K562 (cell line): ENCODE measurements around the gene ZNF181. TPM values are rescaled to one million over a fixed set of nuclear protein-coding genes. Genes with fewer than 3 reads are reported as not detected.

Experiments used
- ATAC-seq: fragments of 200-7000 bp; cut with Tn5 transposase; 3 replicates; pipeline ENCODE4 v1.9.1; 2020; ENCODE audit warnings: moderate library complexity
- BruUV-seq: library from RNA; stranded (reverse); fragments of 400-500 nt; replicated peaks from 2 replicates; lab custom pipeline; 2021; lab: Mats Ljungman, UMichigan
- CTCF ChIA-PET: fragments of 300-600 bp; formaldehyde crosslinking; extraction: SDS; loops from one replicate; lab custom pipeline; 2021; ENCODE audit warnings: low intra/inter-chr PET ratio; lab: Yijun Ruan, JAX
- POLR2A ChIA-PET: fragments of 300-600, 350-650 bp; sonication (Branson Sonifier 250); formaldehyde crosslinking; extraction: SDS; loops from one replicate; lab custom pipeline; 2021; ENCODE audit warnings: antibody characterized with exemption, inconsistent platforms; lab: Yijun Ruan, JAX
- DNase-seq, 4 experiments: peaks; one replicate each; pipeline versions ENCODE4 v3.0.0 to v3.0.0-alpha.2; 2011 to 2018; ENCODE audit warnings: low spot score in 3 of 4, mixed read lengths in 3 of 4; ENCODE audit errors: extremely low read depth in 1 of 4
- FAIRE-seq: peaks from 2 replicates; lab custom pipeline; 2011; peaks lifted over from hg19 to GRCh38; lab: Jason Lieb, UNC
- H2AFZ ChIP-seq: 2 replicates; pipeline ENCODE4 v1.6.0; 2011; ENCODE audit warnings: low read depth, low read length, control low read depth, inconsistent platforms
- H3K27ac ChIP-seq: fragments of 200-600 bp; 3 replicates; pipeline ENCODE4 v1.8.0; 2011; ENCODE audit warnings: low read depth, mild to moderate bottlenecking, control low read depth, inconsistent platforms, low read length, moderate library complexity, mixed read lengths; ENCODE audit errors: extremely low read depth
- H3K27me3 ChIP-seq, 2 experiments: fragments of 300-600 bp in 1 of 2; 2 replicates in 1 of 2; 3 replicates in 1 of 2; pipeline versions ENCODE4 v1.6.0 to v1.8.0; 2011; ENCODE audit warnings: inconsistent platforms in 2 of 2, low read length in 2 of 2, mild to moderate bottlenecking in 1 of 2, mixed read lengths in 1 of 2, moderate library complexity in 1 of 2; ENCODE audit not compliant: control insufficient read depth in 2 of 2, insufficient read depth in 2 of 2
- H3K36me3 ChIP-seq: fragments of 300-600 bp; 3 replicates; pipeline ENCODE4 v1.8.0; 2011; ENCODE audit warnings: mild to moderate bottlenecking, low read length, inconsistent platforms; ENCODE audit not compliant: control insufficient read depth, insufficient read depth
- H3K4me1 ChIP-seq, 2 experiments: fragments of 200-600 bp in 1 of 2; replicated peaks in 1 of 2; 2 replicates in 1 of 2; 3 replicates in 1 of 2; pipeline versions ENCODE4 v1.5.1 to v1.8.0; 2011; ENCODE audit warnings: inconsistent platforms in 2 of 2, low read length in 2 of 2, mild to moderate bottlenecking in 1 of 2, mixed read lengths in 1 of 2, moderate library complexity in 1 of 2; ENCODE audit not compliant: control insufficient read depth in 2 of 2, insufficient read depth in 2 of 2
- H3K4me2 ChIP-seq: 2 replicates; pipeline ENCODE4 v1.6.1; 2011; ENCODE audit warnings: low read length, control low read depth, inconsistent platforms, mixed read lengths; ENCODE audit not compliant: insufficient read depth
- H3K4me3 ChIP-seq: fragments of 200-600 bp; sonication (generic), shearing (Covaris generic); 2 replicates; pipeline ENCODE4 v1.5.1; 2016; ENCODE audit warnings: control low read depth, inconsistent platforms
- H3K79me2 ChIP-seq: fragments of 200-600 bp; 3 replicates; pipeline ENCODE4 v1.8.0; 2011; ENCODE audit warnings: low read length, inconsistent platforms; ENCODE audit not compliant: control insufficient read depth, insufficient read depth
- H3K9ac ChIP-seq, 2 experiments: 2 replicates each; pipeline versions ENCODE4 v1.6.0 to v1.6.1; 2011; ENCODE audit warnings: low read depth in 2 of 2, low read length in 2 of 2, control low read depth in 1 of 2, inconsistent platforms in 1 of 2, mild to moderate bottlenecking in 1 of 2, mixed read lengths in 1 of 2; ENCODE audit not compliant: insufficient read depth in 1 of 2
- H3K9me1 ChIP-seq: one replicate; pipeline ENCODE4 v1.6.0; 2011; ENCODE audit warnings: inconsistent platforms, mild to moderate bottlenecking, low read length, moderate library complexity; ENCODE audit not compliant: control insufficient read depth, insufficient read depth
- H3K9me3 ChIP-seq: replicated peaks from 2 replicates; pipeline ENCODE4 v1.5.1; 2011; ENCODE audit warnings: low read depth, low read length, inconsistent platforms; ENCODE audit not compliant: control insufficient read depth, insufficient read depth
- H4K20me1 ChIP-seq: replicated peaks from 2 replicates; pipeline ENCODE4 v1.6.1; 2011; ENCODE audit warnings: low read length, inconsistent platforms, mixed read lengths; ENCODE audit not compliant: control insufficient read depth, insufficient read depth
- BRD4 ChIP-seq: fragments of 200-600 bp; sonication (generic); IDR thresholded peaks from 2 replicates; pipeline ENCODE4 v1.6.1; 2017; ENCODE audit warnings: inconsistent platforms
- CBX1 ChIP-seq: sonication (generic); IDR thresholded peaks from 2 replicates; pipeline ENCODE4 v1.6.1; 2016; ENCODE audit warnings: antibody characterized with exemption, low read depth, mild to moderate bottlenecking
- COPS2 ChIP-seq: fragments of 450-650 bp; conservative IDR thresholded peaks from 2 replicates; pipeline ENCODE4 v1.6.1; 2016; ENCODE audit warnings: mild to moderate bottlenecking, moderate library complexity
- ELF2 ChIP-seq: fragments of 250-450 bp; sonication (Bioruptor Pico); IDR thresholded peaks from 2 replicates; pipeline ENCODE4 v1.5.0; 2021; ENCODE audit warnings: mild to moderate bottlenecking
- FOS ChIP-seq: IDR thresholded peaks from 3 replicates; pipeline ENCODE4 v1.6.1; 2011; ENCODE audit not compliant: insufficient read length; ENCODE audit errors: extremely low read depth
- GTF2F1 ChIP-seq: IDR thresholded peaks from 2 replicates; pipeline ENCODE4 v1.6.1; 2011; ENCODE audit warnings: low read depth, low read length, improper control_type of control experiment
- HOXB6 ChIP-seq: fragments of 250-450 bp; sonication (Bioruptor Pico); IDR thresholded peaks from 2 replicates; pipeline ENCODE4 v1.5.1; 2022; ENCODE audit warnings: mild to moderate bottlenecking, borderline replicate concordance
- ILF3 ChIP-seq: fragments of 450-650 bp; IDR thresholded peaks from 2 replicates; pipeline ENCODE4 v1.6.1; 2018; ENCODE audit warnings: antibody characterized with exemption, mild to moderate bottlenecking, moderate library complexity, borderline replicate concordance
- NFIC ChIP-seq: fragments of 450-650 bp; IDR thresholded peaks from 2 replicates; pipeline ENCODE4 v1.6.1; 2017; ENCODE audit warnings: mild to moderate bottlenecking, inconsistent platforms
- NFXL1 ChIP-seq: fragments of 450-650 bp; formaldehyde crosslinking; IDR thresholded peaks from 2 replicates; pipeline ENCODE4 v1.4.0; 2021; ENCODE audit warnings: mild to moderate bottlenecking
- POU5F1 ChIP-seq: fragments of 150-350 bp; IDR thresholded peaks from 2 replicates; pipeline ENCODE4 v1.6.1; 2014; ENCODE audit warnings: borderline replicate concordance, low read length, low read depth, mild to moderate bottlenecking; ENCODE audit not compliant: partially characterized antibody
- PTTG1 ChIP-seq: fragments of 450-650 bp; IDR thresholded peaks from 2 replicates; pipeline ENCODE4 v1.6.1; 2016; ENCODE audit warnings: low read depth, mild to moderate bottlenecking, missing genetic modification characterization, missing compliant biosample characterization
- PYGO2 ChIP-seq: fragments of 450-650 bp; IDR thresholded peaks from 2 replicates; pipeline ENCODE4 v1.6.1; 2016; ENCODE audit warnings: mild to moderate bottlenecking, missing genetic modification characterization, moderate library complexity, missing compliant biosample characterization
- RCOR1 ChIP-seq, 2 experiments: IDR thresholded peaks; 2 replicates each; pipeline ENCODE4 v1.6.1; 2012; ENCODE audit warnings: low read depth in 2 of 2, low read length in 2 of 2, borderline replicate concordance in 1 of 2, improper control_type of control experiment in 1 of 2
- SIRT6 ChIP-seq: IDR thresholded peaks from one replicate; pipeline ENCODE4 v1.6.1; 2012; ENCODE audit warnings: low read depth, mild to moderate bottlenecking, control low read depth, inconsistent platforms, low read length, moderate library complexity
- SNIP1 ChIP-seq: fragments of 450-650 bp; IDR thresholded peaks from 2 replicates; pipeline ENCODE4 v1.7.1; 2017; ENCODE audit warnings: low read depth, mild to moderate bottlenecking
- SPI1 ChIP-seq: IDR thresholded peaks from 2 replicates; pipeline ENCODE4 v1.6.1; 2011; ENCODE audit warnings: low read depth, low read length, control low read depth, borderline replicate concordance
- SREBF1 ChIP-seq: fragments of 150-350 bp; IDR thresholded peaks from 2 replicates; pipeline ENCODE4 v1.6.1; 2014; ENCODE audit warnings: antibody characterized with exemption, low read depth, low read length, borderline replicate concordance
- YY1 ChIP-seq, 3 experiments: IDR thresholded peaks; 2 replicates each; pipeline ENCODE4 v1.6.1; 2011; ENCODE audit warnings: low read length in 2 of 3, mild to moderate bottlenecking in 2 of 3, moderate library complexity in 2 of 3, borderline replicate concordance in 1 of 3, control low read depth in 1 of 3, low read depth in 1 of 3; ENCODE audit not compliant: insufficient read depth in 3 of 3, insufficient replicate concordance in 2 of 3, control insufficient read depth in 1 of 3, insufficient read length in 1 of 3; ENCODE audit errors: extremely low read depth in 1 of 3
- ZNF766 ChIP-seq: fragments of 200-800 bp; sonication (Bioruptor generic); conservative IDR thresholded peaks from 2 replicates; pipeline ENCODE4 v1.6.1; 2016; ENCODE audit warnings: missing genetic modification characterization, missing compliant biosample characterization
- ZNF77 ChIP-seq: fragments of 250-450 bp; sonication (Bioruptor Pico); IDR thresholded peaks from 2 replicates; pipeline ENCODE4 v1.5.0; 2020
- WGBS: fragments of 100-300 bp; shearing (Covaris generic); methylation state at CpG from one replicate; pipeline ENCODE4 v1.1.6; 2016; ENCODE audit warnings: low coverage, mixed read lengths; ENCODE audit not compliant: insufficient coverage; ENCODE audit errors: missing lambda C conversion rate; 5-methylcytosine and 5-hydroxymethylcytosine counted together
- in situ Hi-C: fragments of 300-500 bp; cut with MboI; formaldehyde crosslinking; loops from 4 replicates; pipeline ENCODE4 v1.15.0; 2018; ENCODE audit warnings: inconsistent platforms, mixed read lengths
- intact Hi-C: fragments of 100-400 bp; cut with micrococcal nuclease; formaldehyde crosslinking; loops from 2 replicates; pipeline ENCODE4 v1.14.2; 2022
- polyA plus RNA-seq, 8 experiments: library from polyadenylated mRNA; depleted of rRNA in 4 of 8; stranded (reverse) in 5 of 8; unstranded in 3 of 8; fragments of >200 nt; fragmentation: Nextera tagmentation in 2 of 8; fragmentation: Illumina TruSeq in 1 of 8; extraction: Ambion mirVana in 2 of 8; extraction: Trizol in 1 of 8; gene quantifications; 2 replicates each; pipeline versions ENCODE4 v1.2.1 to v1.2.3, GENCODE V29; 2011 to 2014; ENCODE audit warnings: inconsistent platforms in 1 of 8, missing spikeins in 1 of 8
- total RNA-seq, 7 experiments: library from RNA; depleted of rRNA in 6 of 7; stranded (reverse); fragments of >200 nt in 6 of 7; fragmentation: Illumina TruSeq in 2 of 7; extraction: Trizol in 2 of 7; gene quantifications; 2 replicates each; pipeline versions ENCODE4 v1.2.1 to v1.2.3, GENCODE V29; 2011 to 2021; ENCODE audit warnings: low replicate concordance in 1 of 7
- TF ChIP-seq, protein P1 (sequence below): fragments of 250-450 bp; sonication (Bioruptor Pico); IDR thresholded peaks from 2 replicates; pipeline ENCODE4 v1.9.0; 2021; ENCODE audit warnings: mild to moderate bottlenecking, inconsistent platforms

Gene ZNF181
- total and polyA plus RNA-seq, 9 of the 15 experiments (the other 6 are each of a cell fraction or from before 2014, with no cell fraction given): 4.3 to 20.3 (median 12.1) TPM

DNA sequence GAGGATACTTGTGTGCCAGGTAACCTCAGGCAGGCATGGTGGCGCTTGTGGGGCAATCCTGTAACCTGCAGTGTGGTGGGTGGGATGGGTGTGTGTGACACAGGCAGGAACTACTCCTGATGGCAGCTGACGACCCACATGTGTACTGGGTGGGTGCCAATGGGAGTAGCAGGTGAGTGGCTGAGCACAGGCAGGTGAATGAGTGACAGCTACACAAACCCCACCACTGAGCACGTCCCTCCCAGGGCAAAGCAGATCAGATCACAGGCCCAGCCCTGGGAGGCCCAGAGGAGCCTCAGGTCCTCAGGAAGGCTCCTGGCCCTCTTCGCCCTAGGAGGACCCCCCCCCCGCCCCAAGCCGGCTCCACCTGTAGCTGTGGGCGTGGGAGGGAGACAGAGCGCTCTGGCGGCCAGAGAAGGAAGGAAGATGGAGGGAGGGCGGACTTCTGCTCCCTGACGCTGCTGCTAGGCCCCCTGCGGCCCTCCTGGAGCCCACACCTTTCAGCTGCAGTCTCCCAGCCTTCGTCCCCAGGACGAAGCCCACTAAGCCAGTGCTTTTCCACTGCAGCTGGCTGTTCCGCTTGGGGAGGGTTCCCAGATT, 1.3 kb upstream of the ZNF181 start:
- Histone ChIP-seq H3K9me1 (peaks cover 6% of the 10 kb centered on the region), H3K4me3 (peak overlapping the region; percentile 52), H3K36me3 (peaks cover 12% of the 10 kb centered on the region; the same call in 2 of the 3 replicates), H3K27me3 (peaks cover 0 to 3% of the 10 kb centered on the region in 2 experiments; a peak in 2 of 5 replicates), H3K27ac (peak overlapping the region; percentile 93), H3K9ac (peak overlapping the region; percentile 86 to 93), H3K79me2 (peaks cover 22% of the 10 kb centered on the region; the same call in 2 of the 3 replicates), H3K4me2 (peak overlapping the region; percentile 98), H2AFZ (peak overlapping the region; percentile 94; the same call in 1 of the 2 replicates), H3K9me3 (no peaks in the 10 kb centered on the region), H3K4me1 (peaks cover 30 to 35% of the 10 kb centered on the region in 2 experiments), H4K20me1 (no peaks in the 10 kb centered on the region)
- no TSS peak for BruUV-seq
- peak; percentile 61 to 73 (median 69) for DNase-seq
- ChIA-PET CTCF (no interaction called here), POLR2A (interaction anchor here (0.6 kb wide), 2 partner anchors 52 to 214 kb away, joined by 3 to 4 read pairs; no protein-coding TSS in a partner anchor)
- no peak for FAIRE-seq
- peak; percentile 48 for ATAC-seq
- in situ Hi-C loops (no loop called here), intact Hi-C loops (no loop called here)
- 27% methylated on average over 12 of the region's 15 CpGs for WGBS
- TF ChIP-seq POU5F1: no peak
- no peak for TF ChIP-seq GTF2F1
- no peak for TF ChIP-seq COPS2
- TF ChIP-seq SREBF1: no peak
- no peak for TF ChIP-seq FOS
- TF ChIP-seq NFXL1 (CRISPR knock-in tag): no peak
- no peak for TF ChIP-seq ZNF77 (CRISPR knock-in tag)
- TF ChIP-seq, protein P1, sequence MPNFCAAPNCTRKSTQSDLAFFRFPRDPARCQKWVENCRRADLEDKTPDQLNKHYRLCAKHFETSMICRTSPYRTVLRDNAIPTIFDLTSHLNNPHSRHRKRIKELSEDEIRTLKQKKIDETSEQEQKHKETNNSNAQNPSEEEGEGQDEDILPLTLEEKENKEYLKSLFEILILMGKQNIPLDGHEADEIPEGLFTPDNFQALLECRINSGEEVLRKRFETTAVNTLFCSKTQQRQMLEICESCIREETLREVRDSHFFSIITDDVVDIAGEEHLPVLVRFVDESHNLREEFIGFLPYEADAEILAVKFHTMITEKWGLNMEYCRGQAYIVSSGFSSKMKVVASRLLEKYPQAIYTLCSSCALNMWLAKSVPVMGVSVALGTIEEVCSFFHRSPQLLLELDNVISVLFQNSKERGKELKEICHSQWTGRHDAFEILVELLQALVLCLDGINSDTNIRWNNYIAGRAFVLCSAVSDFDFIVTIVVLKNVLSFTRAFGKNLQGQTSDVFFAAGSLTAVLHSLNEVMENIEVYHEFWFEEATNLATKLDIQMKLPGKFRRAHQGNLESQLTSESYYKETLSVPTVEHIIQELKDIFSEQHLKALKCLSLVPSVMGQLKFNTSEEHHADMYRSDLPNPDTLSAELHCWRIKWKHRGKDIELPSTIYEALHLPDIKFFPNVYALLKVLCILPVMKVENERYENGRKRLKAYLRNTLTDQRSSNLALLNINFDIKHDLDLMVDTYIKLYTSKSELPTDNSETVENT (CRISPR knock-in tag): no peak
- TF ChIP-seq HOXB6 (CRISPR knock-in tag): no peak
- no peak for TF ChIP-seq SIRT6
- TF ChIP-seq ELF2 (CRISPR knock-in tag): no peak
- TF ChIP-seq PYGO2 (tag): no peak
- TF ChIP-seq ILF3: no peak
- no peak for TF ChIP-seq RCOR1 (IDR thresholded peaks at IDR 0.05; ENCODE audit: borderline replicate concordance in 1 of 2, low read depth in 2 of 2, low read length in 2 of 2)
- no peak for TF ChIP-seq NFIC
- no peak for TF ChIP-seq PTTG1 (tag)
- no peak for TF ChIP-seq CBX1
- TF ChIP-seq BRD4: no peak
- no peak for TF ChIP-seq SPI1
- no peak for TF ChIP-seq ZNF766 (CRISPR knock-in tag)
- TF ChIP-seq YY1 (IDR thresholded peaks at IDR 0.05; ENCODE audit: borderline replicate concordance in 1 of 3, control insufficient read depth in 1 of 3, extremely low read depth in 1 of 3, insufficient read depth in 3 of 3, insufficient read length in 1 of 3, insufficient replicate concordance in 2 of 3, low read depth in 1 of 3, low read length in 2 of 3): peak in 2 of 3 experiments; percentile 27 to 70
- no peak for TF ChIP-seq SNIP1
